ENCODE measurements around the gene DHH. TPM values are rescaled to one million over a fixed set of nuclear protein-coding genes. Genes with fewer than 3 reads are reported as not detected.

DHH gene
- total and polyA plus RNA-seq, 9 of the 15 experiments (the other 6 are each of a cell fraction or from before 2014, with no cell fraction given): 0.07 to 2.6 (median 0.54) TPM

GRCh38 chr12:49069507-49070346 is 24.9 kb downstream of the DHH start, which contains the start of gene RHEBL1 (continued):
- no peak for TF ChIP-seq THAP7 (CRISPR knock-in tag; IDR thresholded peaks at IDR 0.05)
- no peak for TF ChIP-seq NR1H2 (CRISPR knock-in tag; IDR thresholded peaks at IDR 0.05)
- no peak for TF ChIP-seq PATZ1 (CRISPR knock-in tag; IDR thresholded peaks at IDR 0.05; ENCODE audit: borderline replicate concordance)
- TF ChIP-seq ZNF57 (CRISPR knock-in tag; IDR thresholded peaks at IDR 0.05): no peak
- TF ChIP-seq HMG20B (CRISPR knock-in tag; IDR thresholded peaks at IDR 0.05): no peak
- no peak for TF ChIP-seq CREBBP (IDR thresholded peaks at IDR 0.05; ENCODE audit: low read depth, low read length)
